Sigmoid colon (tissue), 7 donors: ENCODE results near the gene ARSD. TPM values are rescaled to one million over a fixed set of nuclear protein-coding genes. Genes with fewer than 3 reads are reported as not detected.
A peak's percentile ranks its signal among the peaks of the same experiment; 100 is the strongest.
"Not testable (repeated sequence)": the region's sequence is repeated elsewhere in the genome, so short reads cannot be mapped to it uniquely, and the experiment has no call there.

Source experiments
- DNase-seq: peaks from one replicate; pipeline ENCODE4 v3.0.0-alpha.2; 2019
- H3K27ac ChIP-seq, 4 donors: fragments of 200-600 bp; sonication (generic); one replicate each; pipeline ENCODE4 v1.5.1; 2016 to 2019; ENCODE audit warnings: mild to moderate bottlenecking in 1 of 4
- H3K27me3 ChIP-seq, 3 donors: fragments of 200-600 bp; sonication (generic); one replicate each; pipeline ENCODE4 v1.5.1; 2019; ENCODE audit warnings: mild to moderate bottlenecking in 1 of 3
- H3K36me3 ChIP-seq, 4 donors: fragments of 200-600 bp; sonication (generic); one replicate each; pipeline ENCODE4 v1.5.1; 2016 to 2019
- H3K4me1 ChIP-seq, 4 donors: fragments of 200-600 bp; sonication (generic); one replicate each; pipeline ENCODE4 v1.5.1; 2017 to 2019
- H3K4me3 ChIP-seq, 4 donors: fragments of 200-600 bp; sonication (generic); one replicate each; pipeline ENCODE4 v1.5.1; 2017 to 2019; ENCODE audit warnings: mild to moderate bottlenecking in 2 of 4, moderate library complexity in 1 of 4
- H3K9me3 ChIP-seq, 4 donors: fragments of 200-600 bp in 3 of 4; sonication (generic) in 3 of 4; one replicate each; pipeline versions ENCODE4 v1.5.1 to v1.6.1; 2013 to 2019
- CTCF ChIP-seq, 4 experiments: fragments of 450-650 bp in 3 of 4; fragments of 200-600 bp in 1 of 4; IDR thresholded peaks; one replicate each; pipeline ENCODE4 v1.5.1; 2016 to 2019; ENCODE audit warnings: antibody characterized with exemption in 4 of 4, mild to moderate bottlenecking in 3 of 4, moderate library complexity in 2 of 4
- EP300 ChIP-seq, 4 donors: sonication (generic); formaldehyde crosslinking; IDR thresholded peaks; one replicate each; pipeline ENCODE4 v1.6.1; 2017; ENCODE audit warnings: antibody characterized with exemption in 4 of 4
- POLR2A ChIP-seq, 2 donors: fragments of 450-650 bp; IDR thresholded peaks; one replicate each; pipeline ENCODE4 v1.6.1; 2016; ENCODE audit warnings: antibody characterized with exemption in 2 of 2, mild to moderate bottlenecking in 2 of 2, moderate library complexity in 2 of 2
- POLR2AphosphoS5 ChIP-seq, 4 donors: sonication (generic); formaldehyde crosslinking; IDR thresholded peaks; one replicate each; pipeline ENCODE4 v1.6.1; 2017; ENCODE audit warnings: antibody characterized with exemption in 4 of 4
- WGBS, 2 donors: extraction: QIAGEN DNeasy Blood & Tissue Kit; methylation state at CpG; one replicate each; pipeline ENCODE4 v1.1.7; 2013; 5-methylcytosine and 5-hydroxymethylcytosine counted together
- intact Hi-C: fragments of 100-400 bp; cut with DNase I; formaldehyde crosslinking; loops from one replicate; pipeline ENCODE4 v1.15.1; 2023
- polyA plus RNA-seq, 3 donors: library from polyadenylated mRNA; stranded (reverse); fragments of 200-250 nt; gene quantifications; one replicate each; pipeline ENCODE4 v1.2.3, GENCODE V29; 2013
- total RNA-seq, 4 donors: library from RNA; depleted of rRNA; stranded (reverse); fragments of >200 nt; gene quantifications; one replicate each; pipeline ENCODE4 v1.1.0, GENCODE V29; 2016
- donor health status: healthy with polysubstance abuse.
- donor health status: Bipolar disorder and iron deficiency.
- donor health status: healthy.

Gene ARSD
- total and polyA plus RNA-seq, 7 donors: 4.2 to 14.4 (median 10.0) TPM

GRCh38 chrX:2898846-2899512 lies 30.2 kb downstream of the ARSD start:
- Histone ChIP-seq H3K27me3 (peaks cover 0 to 3% (median 0%) of the 10 kb centered on the region in 3 donors), H3K4me3 (no peak overlapping the region), H3K9me3 (no peaks in the 10 kb centered on the region), H3K4me1 (peaks cover 0 to 13% (median 11%) of the 10 kb centered on the region in 4 donors), H3K27ac (no peak overlapping the region), H3K36me3 (no peaks in the 10 kb centered on the region)
- TF ChIP-seq EP300 (IDR thresholded peaks at IDR 0.05) (no peak), POLR2AphosphoS5 (IDR thresholded peaks at IDR 0.05) (no peak), POLR2A (IDR thresholded peaks at IDR 0.05) (no peak), CTCF (IDR thresholded peaks at IDR 0.05) (no peak)
- intact Hi-C loops: loop anchor here (10.0 kb wide), 2 partner anchors 204 to 916 kb away; partner anchors contain the start of gene CD99
- WGBS, 2 donors: 26 to 76% methylated on average over 13 of the region's 13 CpGs
- peak; percentile 36 for DNase-seq

- intact Hi-C loops: loop anchor here (10.0 kb wide), 2 partner anchors 203 to 917 kb away; partner anchors contain the start of gene CD99
- peaks cover 0 to 13% (median 11%) of the 10 kb centered on the region in 4 donors for H3K4me1 ChIP-seq
- H3K36me3 ChIP-seq, H3K27ac ChIP-seq, H3K27me3 ChIP-seq, H3K9me3 ChIP-seq, H3K4me3 ChIP-seq: not testable (repeated sequence)
- DNase-seq: peak; percentile 35
- WGBS, 2 donors: 6 to 26% methylated on average over 22 of the region's 22 CpGs
These were observed 31.2 kb downstream of the ARSD start for GRCh38 chrX:2897690-2898623.

GRCh38 chrX:2897311-2897689 lies 31.8 kb downstream of the ARSD start:
- peak; percentile 48 for DNase-seq
- H3K4me3 ChIP-seq: no peak overlapping the region

GRCh38 chrX:2894885-2895292 lies 34.2 kb downstream of the ARSD start:
- DNase-seq: peak; percentile 88
- peaks cover 0 to 19% (median 11%) of the 10 kb centered on the region in 4 donors for H3K4me1 ChIP-seq
- WGBS, 2 donors: 11 to 45% methylated on average over 9 of the region's 9 CpGs
- no peaks in the 10 kb centered on the region for H3K36me3 ChIP-seq
- H3K27me3 ChIP-seq: no peaks in the 10 kb centered on the region
- intact Hi-C loops: loop anchor here (2.0 to 10.0 kb wide), 3 partner anchors 34 to 920 kb away; partner anchors contain the start of genes ARSD and CD99
- no peaks in the 10 kb centered on the region for H3K9me3 ChIP-seq
- TF ChIP-seq POLR2A (IDR thresholded peaks at IDR 0.05) (no peak), CTCF (IDR thresholded peaks at IDR 0.05) (no peak), EP300 (IDR thresholded peaks at IDR 0.05) (peak; percentile 23 to 78 (median 38)), POLR2AphosphoS5 (IDR thresholded peaks at IDR 0.05) (peak; percentile 90 to 94 (median 92))
- H3K27ac ChIP-seq: peak overlapping the region in 3 of 4 donors; percentile 22 to 61 (median 22)
- no peak overlapping the region for H3K4me3 ChIP-seq

More at GRCh38 chrX:2897311-2897689, 31.8 kb downstream of the ARSD start:
- Histone ChIP-seq H3K4me1 (peaks cover 0 to 13% (median 11%) of the 10 kb centered on the region in 4 donors), H3K9me3 (no peaks in the 10 kb centered on the region), H3K27ac (no peak overlapping the region), H3K27me3 (peaks cover 0 to 3% (median 0%) of the 10 kb centered on the region in 3 donors), H3K36me3 (no peaks in the 10 kb centered on the region)
- WGBS, 2 donors: 25 to 66% methylated on average over 12 of the region's 12 CpGs
- intact Hi-C loops: loop anchor here (10.0 kb wide), 2 partner anchors 202 to 918 kb away; partner anchors contain the start of gene CD99
- no peak for TF ChIP-seq CTCF (IDR thresholded peaks at IDR 0.05)
- TF ChIP-seq EP300 (IDR thresholded peaks at IDR 0.05): no peak
- TF ChIP-seq POLR2AphosphoS5 (IDR thresholded peaks at IDR 0.05): no peak
- TF ChIP-seq POLR2A (IDR thresholded peaks at IDR 0.05): no peak
